HPDE6-E6E7 (cell line): ENCODE data around the gene ESPN.
A peak's percentile ranks its signal among the peaks of the same experiment; 100 is the strongest.
"Not testable (repeated sequence)": the region's sequence is repeated elsewhere in the genome, so short reads cannot be mapped to it uniquely, and the experiment has no call there.

Experiments
- DNase-seq: peaks from one replicate; pipeline ENCODE4 v3.0.0; 2011; ENCODE audit warnings: missing footprints; ENCODE audit errors: extremely low spot score

Gene ESPN

GRCh38 chr1:6428453-6428852, 3.9 kb downstream of the ESPN start:
- not testable (repeated sequence) for DNase-seq

- not testable (repeated sequence) for DNase-seq
These were observed 5.3 kb downstream of the ESPN start for GRCh38 chr1:6429660-6430411.

- DNase-seq, result not testable (repeated sequence)
These were observed 7.3 kb downstream of the ESPN start for GRCh38 chr1:6431645-6432579.

GRCh38 chr1:6434186-6434585, 9.6 kb downstream of the ESPN start:
- no peak for DNase-seq

GRCh38 chr1:6435129-6435528, 10.6 kb downstream of the ESPN start:
- DNase-seq, result no peak

- no peak for DNase-seq
These were observed 11.0 kb downstream of the ESPN start for GRCh38 chr1:6435547-6435946.

GRCh38 chr1:6436277-6436676, 11.7 kb downstream of the ESPN start:
- not testable (repeated sequence) for DNase-seq

GRCh38 chr1:6437012-6437700, 12.6 kb downstream of the ESPN start:
- DNase-seq, result not testable (repeated sequence)

GRCh38 chr1:6438047-6438525, 13.5 kb downstream of the ESPN start:
- DNase-seq, result peak; percentile 79

- peak; percentile 82 for DNase-seq
These were observed 15.9 kb downstream of the ESPN start for GRCh38 chr1:6440198-6441126.

GRCh38 chr1:6441586-6441985, 17.0 kb downstream of the ESPN start:
- DNase-seq, result no peak

- no peak for DNase-seq
These were observed 19.0 kb downstream of the ESPN start for GRCh38 chr1:6443339-6444115.

- no peak for DNase-seq
These were observed 19.8 kb downstream of the ESPN start for GRCh38 chr1:6444377-6444776.

GRCh38 chr1:6445062-6445763, 20.6 kb downstream of the ESPN start:
- no peak for DNase-seq

- DNase-seq, result not testable (repeated sequence)
These were observed 21.4 kb downstream of the ESPN start for GRCh38 chr1:6445929-6446328.

- no peak for DNase-seq
These were observed 22.1 kb downstream of the ESPN start for GRCh38 chr1:6446665-6447015.

- DNase-seq, result no peak
These were observed 22.6 kb downstream of the ESPN start for GRCh38 chr1:6447016-6447817.

GRCh38 chr1:6447818-6448748, 23.5 kb downstream of the ESPN start:
- no peak for DNase-seq
